HG03039 (cell line): ENCODE measurements around the gene PRKCH.

Source experiments
- ATAC-seq: cut with Tn5 transposase; IDR thresholded peaks from one replicate; pipeline ENCODE4 v1.9.1; 2021; ENCODE audit warnings: mild to moderate bottlenecking, moderate library complexity; ENCODE audit not compliant: unreplicated experiment

The PRKCH gene

DNA sequence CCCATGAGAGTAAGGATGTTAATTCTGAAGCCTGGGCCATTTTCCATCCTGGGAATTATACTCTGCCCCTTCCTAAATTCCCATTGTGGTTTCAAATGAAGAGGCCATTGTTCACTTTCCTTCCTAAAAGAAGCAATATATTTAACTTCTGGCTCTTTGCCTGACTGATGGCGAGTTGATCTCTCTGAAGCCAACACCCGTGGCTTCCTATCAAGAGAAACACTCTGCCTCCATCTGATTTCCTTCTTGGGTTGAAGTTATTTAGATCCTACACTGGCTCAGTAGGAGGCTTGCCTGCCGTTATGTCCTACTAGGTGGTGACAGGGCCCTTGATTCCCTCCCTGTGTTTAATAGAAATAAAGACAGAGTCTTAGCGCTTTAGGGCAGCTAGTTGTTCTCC lies 97.4 kb downstream of the PRKCH start:
- ATAC-seq = no peak

DNA sequence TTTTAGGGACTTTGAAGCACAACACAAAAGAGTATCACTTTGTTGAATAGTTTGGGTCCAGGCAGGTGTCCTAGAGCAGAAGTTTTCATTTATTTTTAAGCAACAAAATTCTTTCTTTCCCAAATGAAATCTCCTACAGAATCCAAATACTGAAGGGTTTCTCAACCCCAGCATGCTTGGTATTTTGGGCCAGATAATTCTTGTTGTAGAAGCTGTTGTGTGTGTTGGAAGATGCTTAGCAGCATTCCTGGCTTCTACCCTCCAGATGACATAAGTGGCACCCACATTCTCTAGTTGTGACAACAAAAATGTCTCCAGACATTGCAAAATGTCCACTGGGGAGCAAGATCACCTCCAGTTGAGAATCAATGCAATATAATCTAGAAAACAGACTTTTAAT lies 97.8 kb downstream of the PRKCH start:
- ATAC-seq = no peak

DNA sequence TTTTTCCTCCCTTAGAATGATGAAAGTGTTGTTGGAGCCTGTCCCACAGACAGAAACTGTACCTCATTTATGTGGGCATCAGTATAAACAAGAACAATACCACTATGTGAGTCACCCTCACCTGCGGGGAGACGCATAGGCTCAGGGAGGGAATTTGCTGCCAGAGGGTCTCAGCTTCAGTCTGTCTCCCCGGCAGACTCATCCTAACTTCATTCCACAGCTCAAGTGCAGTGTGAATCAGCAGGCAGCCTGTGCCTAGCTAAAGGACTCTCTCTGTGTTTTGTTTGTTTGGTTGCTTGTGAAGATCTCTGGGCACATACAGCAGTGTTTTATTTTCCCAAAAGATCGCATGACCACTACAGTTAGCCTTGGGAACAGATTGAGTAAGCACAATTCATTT lies 98.9 kb downstream of the PRKCH start:
- no peak for ATAC-seq

DNA sequence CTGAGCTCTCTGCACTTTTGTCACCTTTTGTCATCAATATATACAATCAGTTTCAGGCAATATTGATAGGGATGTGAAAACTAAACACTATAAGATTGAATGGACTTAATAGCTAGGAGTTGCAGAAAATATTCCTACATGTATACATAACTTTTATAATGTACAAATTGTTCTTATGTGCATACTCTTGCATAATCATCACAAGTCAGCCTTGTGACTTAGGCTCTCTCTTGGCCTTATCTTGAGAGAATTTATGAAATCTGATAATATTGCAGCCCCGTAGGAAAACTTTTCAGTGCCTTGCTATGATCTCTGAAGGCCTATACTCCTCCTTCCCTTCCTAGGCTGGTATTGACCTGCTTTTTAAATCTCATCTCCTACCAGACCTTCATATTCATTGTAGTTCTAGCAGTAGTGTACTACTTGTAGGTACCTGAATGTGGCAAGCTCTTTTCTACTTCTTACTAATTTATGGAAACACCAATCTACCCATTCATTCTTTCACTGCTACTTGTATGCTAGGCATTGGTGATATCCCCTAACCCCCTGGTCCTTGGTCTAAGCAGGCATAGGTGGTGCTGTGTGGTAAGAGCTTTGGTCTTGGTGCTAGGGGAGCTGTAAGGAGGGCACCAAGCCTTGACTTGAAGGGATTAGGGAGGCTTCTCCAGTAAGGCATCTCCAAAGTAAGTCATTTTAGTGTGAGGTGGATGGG lies 100.0 kb downstream of the PRKCH start:
- no peak for ATAC-seq

DNA sequence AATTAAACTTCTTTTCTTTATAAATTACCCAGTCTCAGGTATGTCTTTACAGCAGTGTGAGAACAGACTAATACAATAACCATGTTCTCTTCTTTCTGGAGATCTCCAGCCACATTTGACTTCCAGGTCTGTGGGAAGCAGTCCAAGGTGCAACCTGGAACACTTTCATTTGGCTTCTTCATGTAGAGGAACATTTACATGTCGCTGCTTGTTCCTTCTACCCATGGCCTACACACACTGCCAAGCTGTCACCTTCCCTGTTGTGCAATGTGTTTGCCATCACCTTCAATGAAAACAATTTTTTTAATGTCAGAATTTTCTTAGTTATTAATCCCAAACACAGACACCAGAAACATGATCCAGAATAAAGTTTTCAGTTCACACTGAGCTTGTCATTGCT lies 104.7 kb downstream of the PRKCH start:
- ATAC-seq = no peak

DNA sequence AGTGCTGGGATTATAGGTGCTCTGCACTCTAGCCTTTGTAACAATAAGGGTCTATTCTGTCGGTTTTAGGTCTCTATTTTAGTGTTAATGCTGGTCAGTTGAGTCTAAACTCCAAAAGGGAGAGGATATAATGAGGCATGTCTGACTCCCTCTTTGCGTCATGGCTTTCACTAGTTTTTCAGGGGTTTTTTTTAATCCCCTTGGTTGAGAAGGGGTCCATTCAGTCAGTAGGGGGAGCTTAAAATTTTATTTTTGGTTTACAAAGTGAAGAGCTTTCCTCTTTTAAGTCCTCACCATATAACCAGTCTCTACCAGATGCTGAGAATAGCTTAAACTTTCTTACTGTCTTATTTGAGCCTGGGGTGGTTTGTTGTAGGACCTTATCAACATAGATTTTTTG lies 106.9 kb downstream of the PRKCH start:
- no peak for ATAC-seq

DNA sequence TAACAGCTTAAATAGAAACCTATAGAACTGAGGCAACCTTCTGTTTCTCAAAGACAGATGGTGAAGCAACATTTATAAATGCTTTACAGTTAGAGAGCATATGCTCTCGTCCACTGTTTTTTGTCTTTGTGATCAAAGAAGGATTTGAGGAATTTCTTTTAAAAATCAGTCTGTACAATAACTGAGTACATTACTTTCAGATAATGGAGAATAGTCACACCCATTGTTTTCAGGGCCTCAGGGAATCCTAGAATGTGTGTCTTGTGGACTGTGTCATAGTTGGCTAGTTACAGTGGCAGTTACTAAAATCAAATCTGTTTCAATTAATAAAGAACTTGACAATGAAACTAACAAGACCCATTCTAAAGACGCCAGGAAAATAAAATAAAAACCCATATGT lies 107.9 kb downstream of the PRKCH start:
- ATAC-seq = no peak

DNA sequence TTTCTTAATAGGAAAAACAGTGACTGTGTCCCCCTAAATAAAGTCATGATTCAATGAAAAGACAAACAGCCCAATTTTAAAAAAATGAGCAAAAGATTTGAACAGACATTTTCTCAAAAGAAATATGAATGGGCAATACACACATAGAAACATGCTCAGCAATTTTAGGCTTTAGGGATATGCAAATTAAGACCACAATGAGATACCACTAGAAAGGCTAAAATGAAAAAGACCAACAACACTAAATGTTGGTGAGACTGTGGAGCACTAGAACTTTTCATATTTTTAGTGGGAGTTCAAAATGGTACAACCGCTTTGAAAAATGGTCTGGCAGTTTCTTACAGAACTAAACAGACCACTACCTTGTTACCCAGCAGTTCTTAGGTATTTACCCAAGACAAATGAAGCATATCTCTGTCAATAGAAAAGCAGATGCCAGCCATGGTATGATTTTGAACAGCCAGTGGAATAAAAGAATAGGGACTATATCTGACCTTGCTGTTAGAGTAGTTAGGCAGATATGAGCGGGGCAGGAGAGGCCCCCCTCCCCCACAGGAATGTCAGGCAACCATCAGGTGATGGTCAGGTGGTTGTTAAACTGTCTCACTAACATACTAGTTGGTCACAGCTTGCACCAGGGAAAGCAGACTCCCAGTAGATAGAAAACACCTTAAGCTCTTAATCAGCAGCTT lies 108.8 kb downstream of the PRKCH start:
- no peak for ATAC-seq

DNA sequence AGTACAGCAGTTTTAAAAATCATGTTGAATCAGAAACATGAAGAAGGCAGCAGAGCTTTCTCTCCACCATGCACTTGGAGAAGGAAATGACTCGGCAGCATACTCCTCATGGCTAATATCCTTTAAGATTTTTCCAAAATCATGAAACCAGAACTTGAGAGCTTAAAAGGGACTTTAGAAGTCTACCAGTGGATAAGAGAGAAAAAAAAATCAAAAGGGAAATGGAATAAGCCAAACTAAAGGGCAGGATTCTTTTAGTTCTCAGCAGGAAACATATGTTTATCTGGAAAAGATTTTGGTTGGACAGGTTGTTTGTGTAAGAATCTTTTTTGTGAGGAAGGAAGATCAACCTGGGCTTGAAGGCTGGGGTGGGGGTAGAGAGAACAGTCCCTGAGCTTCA lies 111.8 kb downstream of the PRKCH start:
- no peak for ATAC-seq

DNA sequence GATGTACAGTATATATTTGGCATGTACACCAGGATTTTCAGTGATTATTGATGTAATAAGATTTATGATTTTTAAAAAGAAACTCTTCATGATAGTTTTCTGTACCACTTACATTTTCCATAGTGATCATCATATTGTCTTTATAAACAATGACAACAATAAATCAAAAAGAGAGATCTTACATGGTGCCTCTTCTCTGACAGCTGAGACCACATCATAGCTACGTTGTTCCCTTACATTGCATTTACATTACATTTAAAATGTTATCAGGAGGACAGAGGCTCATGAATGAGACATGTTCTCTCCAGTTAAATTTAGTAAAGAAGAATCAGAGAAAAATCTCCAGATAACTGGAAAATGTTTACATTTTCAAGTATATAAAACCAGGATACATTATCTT lies 112.4 kb downstream of the PRKCH start:
- no peak for ATAC-seq

DNA sequence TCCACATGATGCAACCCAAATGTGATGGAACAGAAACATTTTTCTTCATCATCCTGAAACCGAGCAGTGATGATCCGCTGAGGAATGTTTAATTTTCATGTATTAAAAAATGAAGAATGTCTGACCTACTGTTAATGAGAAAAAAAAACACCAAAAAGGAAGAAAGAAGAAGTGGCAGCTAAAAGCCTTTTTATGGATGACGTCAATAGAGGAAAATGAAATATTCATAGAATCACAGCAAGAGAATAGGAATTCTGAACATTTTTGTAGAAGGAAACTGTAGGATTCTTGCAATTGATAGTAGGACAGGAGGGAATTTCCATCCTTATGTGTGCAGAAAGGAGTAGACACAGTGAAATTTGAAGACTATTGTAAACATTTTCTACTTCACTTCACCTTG lies 112.9 kb downstream of the PRKCH start:
- no peak for ATAC-seq

DNA sequence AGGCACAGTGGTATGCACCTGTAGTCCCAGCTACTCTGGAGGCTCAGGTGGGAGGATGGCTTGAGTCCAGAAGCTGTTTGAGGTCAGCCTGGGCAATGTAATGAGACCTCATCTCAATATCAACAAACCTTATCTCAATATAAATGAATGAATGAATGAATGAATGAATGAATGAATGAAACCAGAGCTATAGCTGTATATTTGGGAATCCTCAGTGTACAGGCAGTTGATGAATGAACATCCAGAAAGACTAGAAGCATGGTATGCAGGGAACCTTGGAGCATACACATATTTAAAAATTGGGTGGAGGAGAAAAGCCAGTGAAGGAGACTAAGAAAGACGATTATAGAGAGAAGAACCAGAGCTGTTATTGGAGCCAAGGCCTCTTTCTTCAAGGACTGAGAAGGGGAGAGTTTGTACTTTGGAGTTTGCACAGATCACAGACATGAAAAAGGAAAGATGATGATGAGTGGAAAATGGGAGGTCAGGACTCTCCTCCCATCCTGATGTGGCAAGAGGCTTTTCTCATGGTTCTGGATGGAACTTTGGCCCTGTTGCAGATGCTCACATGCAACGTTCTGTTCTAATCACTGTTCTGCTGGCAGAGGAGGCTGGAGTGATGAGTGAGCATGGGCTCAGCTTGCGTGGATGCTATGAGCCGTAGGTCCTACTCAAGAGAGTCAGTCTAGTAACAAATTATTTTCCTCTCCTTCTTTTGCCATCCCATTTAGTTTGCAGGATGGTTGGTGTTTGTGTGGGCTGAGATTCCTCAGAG lies 114.4 kb downstream of the PRKCH start:
- no peak for ATAC-seq

DNA sequence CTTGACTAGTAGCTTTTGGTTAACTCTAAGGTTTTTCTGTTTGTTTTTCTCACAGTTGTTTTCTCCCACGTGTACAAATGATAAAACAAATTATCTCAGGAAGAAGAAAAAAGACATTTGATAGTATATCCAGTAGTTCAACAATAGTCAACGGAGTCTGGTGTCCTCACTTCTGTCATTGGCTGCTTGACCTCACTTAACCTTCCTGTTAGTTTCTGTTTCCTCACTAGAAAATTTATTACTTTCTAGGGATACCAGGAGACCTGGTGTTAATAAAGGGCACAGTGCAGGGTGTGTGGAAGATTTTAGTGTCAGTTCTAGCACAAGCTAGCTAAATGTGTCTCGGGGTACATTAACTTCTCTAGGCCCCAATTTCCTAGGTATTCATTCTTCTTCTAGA lies 116.0 kb downstream of the PRKCH start:
- no peak for ATAC-seq

DNA sequence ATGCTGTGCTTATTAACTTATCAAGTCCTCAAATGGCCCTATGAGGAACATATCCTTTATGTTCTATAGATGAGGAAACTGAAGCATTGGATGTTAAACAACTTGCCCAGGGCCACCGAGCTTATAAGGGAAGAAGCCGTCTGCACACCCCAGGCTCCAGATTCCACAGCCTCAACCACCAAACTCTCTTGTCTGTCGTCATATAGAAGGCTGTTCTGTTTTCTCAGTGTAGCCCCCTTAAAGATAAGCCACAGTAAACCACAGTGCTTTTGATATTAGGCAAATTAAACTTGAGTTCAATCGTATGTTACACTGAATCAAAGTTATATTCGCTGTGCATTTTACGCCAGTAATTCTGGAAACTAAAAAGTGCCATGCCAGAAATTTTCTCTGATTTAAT lies 116.7 kb downstream of the PRKCH start:
- ATAC-seq = no peak

DNA sequence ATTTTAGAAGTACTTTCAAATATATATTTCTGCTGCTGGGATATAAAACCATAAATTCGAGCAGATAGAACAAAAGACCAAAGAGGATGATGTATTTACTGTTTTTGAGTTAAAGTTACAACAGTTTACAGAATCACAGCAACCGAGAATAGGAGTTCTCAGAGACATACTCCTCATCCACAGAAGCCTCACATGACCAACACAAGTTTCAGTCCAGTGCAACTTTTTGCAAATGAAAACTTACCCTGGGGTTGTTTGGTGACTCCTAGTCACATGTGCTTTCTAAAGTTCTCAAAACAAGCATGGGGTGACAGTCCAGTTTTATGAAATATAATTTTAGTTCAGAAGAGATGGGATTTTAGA lies 117.1 kb downstream of the PRKCH start:
- ATAC-seq = no peak

DNA sequence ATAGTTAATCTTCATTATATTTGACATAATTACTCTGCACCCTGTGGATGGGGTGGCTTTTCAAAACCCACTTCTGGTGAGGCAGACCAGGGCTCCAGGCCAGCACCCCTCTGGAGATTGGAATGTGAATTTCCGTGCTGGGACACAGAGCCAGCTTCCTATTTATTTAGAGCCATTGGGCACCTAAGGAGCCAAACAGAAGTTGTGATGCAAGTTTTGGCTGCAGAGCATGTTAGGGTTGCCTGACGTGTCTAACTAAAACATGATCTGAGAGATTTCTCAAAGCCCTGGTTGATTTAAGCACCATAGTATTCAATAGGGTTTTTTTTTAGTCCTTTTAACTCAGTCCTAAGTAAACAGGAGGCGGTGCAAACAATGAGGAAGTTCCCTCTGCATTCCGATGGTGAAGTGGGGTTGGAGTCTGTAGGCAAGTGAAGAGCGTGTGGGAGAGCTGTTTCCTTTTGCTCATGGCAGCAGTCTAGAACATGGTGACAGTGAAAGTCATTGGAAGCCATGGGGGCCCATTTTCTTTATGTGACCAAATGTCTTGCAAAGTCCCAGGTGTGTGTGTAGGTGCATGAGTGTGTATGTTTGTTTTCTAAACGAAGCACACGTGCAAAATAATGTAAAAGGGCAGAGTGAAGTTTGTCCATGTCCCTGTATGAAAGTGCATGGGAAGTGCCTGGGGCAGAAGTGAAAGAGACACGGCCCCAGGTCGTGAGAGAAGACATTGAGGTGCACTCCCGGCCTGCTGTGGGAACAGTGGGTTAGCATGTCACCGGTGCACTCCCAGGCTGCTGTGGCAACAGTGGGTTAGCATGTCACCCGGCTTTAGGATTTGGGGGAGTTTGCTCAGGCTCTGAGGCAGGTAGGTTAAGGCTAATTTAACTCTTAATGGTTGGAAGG lies 117.7 kb downstream of the PRKCH start:
- peak; percentile 49 for ATAC-seq

DNA sequence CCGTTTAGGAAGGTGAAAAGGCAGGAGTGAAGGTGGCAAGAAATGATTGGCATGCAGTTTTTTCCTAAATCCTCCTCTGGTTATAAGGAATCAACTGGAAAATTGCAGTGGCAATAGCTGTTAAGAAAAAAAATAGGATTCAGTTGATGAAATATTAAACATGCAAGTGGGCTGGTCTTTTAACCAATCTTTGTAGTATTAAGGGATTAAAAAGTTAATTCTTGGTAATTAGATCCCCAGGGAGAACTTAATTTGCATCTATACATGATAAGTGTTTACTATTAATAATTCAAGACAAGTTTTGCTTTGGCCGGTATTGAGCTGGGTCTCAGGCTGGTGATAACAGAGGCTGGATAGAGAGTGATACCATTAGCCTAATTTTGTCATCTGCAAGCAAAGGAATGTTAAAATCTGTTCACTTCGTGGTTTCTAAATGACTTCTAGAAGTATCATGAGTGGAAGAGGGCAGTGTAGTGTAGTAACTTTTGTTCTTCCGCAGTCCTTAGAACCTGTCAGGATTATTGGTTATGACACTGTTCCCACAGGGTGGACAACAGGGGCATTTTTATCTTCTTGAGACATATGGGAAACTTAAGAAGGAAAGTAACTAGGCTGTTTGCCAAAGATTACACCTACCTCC lies 118.5 kb downstream of the PRKCH start:
- ATAC-seq = no peak

DNA sequence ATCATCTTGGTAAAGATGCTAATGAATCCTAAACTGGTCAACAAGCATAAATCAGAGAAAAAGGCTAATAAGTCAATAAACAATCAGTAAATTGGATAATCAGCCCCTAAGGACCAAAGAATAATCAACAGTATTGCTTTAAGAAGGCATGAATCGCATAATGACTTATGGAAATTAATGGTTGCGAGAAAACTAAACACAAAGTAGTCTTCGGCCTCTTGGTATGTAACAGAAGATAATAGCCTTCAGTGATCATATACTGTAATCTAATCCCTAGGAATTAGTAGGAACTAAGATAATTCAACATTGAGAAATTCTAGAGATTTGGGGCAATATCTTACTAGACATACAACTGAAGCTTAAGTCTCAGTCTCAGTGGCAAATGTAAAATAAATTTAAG lies 122.1 kb downstream of the PRKCH start:
- ATAC-seq = no peak

DNA sequence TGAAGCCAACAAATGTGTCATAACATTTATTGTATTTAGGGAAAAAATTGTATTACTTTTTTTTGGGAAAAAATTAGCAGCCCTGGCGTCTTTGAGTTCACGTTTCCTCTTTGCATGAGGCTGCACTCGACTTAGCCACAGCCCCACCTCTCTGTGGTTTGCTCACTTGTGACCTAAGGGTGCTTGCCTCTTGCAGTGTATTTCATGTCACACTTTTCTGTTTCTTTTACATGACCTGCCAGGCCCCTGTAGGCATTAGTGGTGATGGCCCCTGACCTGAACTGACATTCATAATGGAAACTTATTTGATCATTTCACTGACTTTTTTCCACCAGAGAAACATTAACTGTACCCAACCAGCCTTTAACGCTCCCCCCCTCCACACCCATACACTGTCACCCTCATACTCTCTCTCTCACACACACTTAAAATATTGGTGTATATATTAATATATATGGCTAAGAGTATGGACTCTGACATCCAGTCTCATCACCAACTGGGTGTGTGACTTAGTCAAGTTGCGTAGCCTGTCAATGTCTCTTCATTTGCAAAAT lies 122.9 kb downstream of the PRKCH start:
- peak; percentile 69 for ATAC-seq

DNA sequence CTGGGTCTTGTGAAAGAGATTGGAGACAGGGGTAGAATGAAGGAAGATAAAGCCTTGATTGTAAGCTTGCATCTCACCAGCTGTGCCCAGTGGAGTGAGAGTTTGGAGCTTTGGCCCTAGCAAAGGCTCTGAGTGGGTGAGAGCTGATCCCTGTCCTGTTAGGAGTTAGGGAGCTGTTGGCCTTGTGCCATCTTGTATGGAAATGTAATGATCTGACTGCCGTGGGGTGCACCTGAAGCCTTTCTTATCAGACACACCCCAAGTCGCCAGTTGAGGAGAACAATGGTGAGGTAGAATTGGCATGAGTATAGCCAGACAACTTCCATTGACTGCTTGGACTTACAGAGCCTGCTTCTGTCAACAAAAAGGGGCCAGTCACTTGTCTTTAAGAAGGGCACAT lies 130.1 kb downstream of the PRKCH start:
- ATAC-seq = no peak
